Endothelial cell (in vitro differentiated cells): ENCODE data around the gene CHPT1. TPM values are rescaled to one million over a fixed set of nuclear protein-coding genes. Genes with fewer than 3 reads are reported as not detected.

Experiments used
- DNase-seq: peaks from one replicate; pipeline ENCODE4 v3.0.0; 2021; ENCODE audit warnings: low spot score
- H3K27ac Mint-ChIP-seq: one replicate; pipeline ENCODE4 v1.8.0; 2021; ENCODE audit warnings: mixed read lengths, inconsistent platforms; ENCODE audit not compliant: unreplicated experiment
- H3K27me3 Mint-ChIP-seq: one replicate; pipeline ENCODE4 v1.8.0; 2021; ENCODE audit warnings: mild to moderate bottlenecking, moderate library complexity, mixed read lengths, inconsistent platforms; ENCODE audit not compliant: unreplicated experiment
- H3K36me3 Mint-ChIP-seq: one replicate; pipeline ENCODE4 v1.8.0; 2021; ENCODE audit warnings: mild to moderate bottlenecking, low read depth, mixed read lengths, inconsistent platforms; ENCODE audit not compliant: unreplicated experiment
- H3K4me1 Mint-ChIP-seq: one replicate; pipeline ENCODE4 v1.8.0; 2021; ENCODE audit warnings: mild to moderate bottlenecking, mixed read lengths, inconsistent platforms; ENCODE audit not compliant: unreplicated experiment
- H3K4me3 Mint-ChIP-seq: one replicate; pipeline ENCODE4 v1.8.0; 2021; ENCODE audit warnings: mild to moderate bottlenecking, mixed read lengths, inconsistent platforms; ENCODE audit not compliant: unreplicated experiment
- H3K9me3 Mint-ChIP-seq: one replicate; pipeline ENCODE4 v1.8.0; 2021; ENCODE audit warnings: mixed read lengths, inconsistent platforms; ENCODE audit not compliant: unreplicated experiment
- CTCF ChIP-seq: fragments of 200-600 bp; sonication (generic); IDR thresholded peaks from one replicate; pipeline ENCODE4 v1.5.0; 2021; ENCODE audit warnings: antibody characterized with exemption; ENCODE audit not compliant: unreplicated experiment
- total RNA-seq: library from RNA; stranded (reverse); fragmentation: NEBNext Ultra II Directional; extraction: Animal tissue kit (Norgen Biotek cat#: 25700); gene quantifications from one replicate; pipeline ENCODE4 v1.2.1, GENCODE V29; 2021; ENCODE audit not compliant: unreplicated experiment

CHPT1 gene
- total RNA-seq, 1 donor from 2014 or later, result 6.2 TPM

GRCh38 chr12:101764051-101764792, 66.8 kb downstream of the CHPT1 start:
- Mint-ChIP-seq H3K4me3 (no peak overlapping the region), H3K27ac (no peak overlapping the region), H3K36me3 (no peaks in the 10 kb centered on the region), H3K9me3 (no peaks in the 10 kb centered on the region), H3K4me1 (peaks cover 6% of the 10 kb centered on the region), H3K27me3 (no peaks in the 10 kb centered on the region)
- DNase-seq, result no peak
- no peak for TF ChIP-seq CTCF

- no peaks in the 10 kb centered on the region for H3K9me3 Mint-ChIP-seq
- no peaks in the 10 kb centered on the region for H3K36me3 Mint-ChIP-seq
- no peak overlapping the region for H3K27ac Mint-ChIP-seq
- H3K4me1 Mint-ChIP-seq, result peaks cover 6% of the 10 kb centered on the region
- no peak overlapping the region for H3K4me3 Mint-ChIP-seq
- no peak for TF ChIP-seq CTCF
- no peaks in the 10 kb centered on the region for H3K27me3 Mint-ChIP-seq
- no peak for DNase-seq
These were observed 70.1 kb downstream of the CHPT1 start for GRCh38 chr12:101767537-101767936.

GRCh38 chr12:101768781-101769180, 71.3 kb downstream of the CHPT1 start:
- Mint-ChIP-seq H3K9me3 (no peaks in the 10 kb centered on the region), H3K4me3 (no peak overlapping the region), H3K36me3 (no peaks in the 10 kb centered on the region), H3K4me1 (peaks cover 6% of the 10 kb centered on the region), H3K27ac (no peak overlapping the region), H3K27me3 (no peaks in the 10 kb centered on the region)
- no peak for TF ChIP-seq CTCF
- DNase-seq, result no peak

GRCh38 chr12:101769865-101770264, 72.4 kb downstream of the CHPT1 start:
- H3K36me3 Mint-ChIP-seq, result no peaks in the 10 kb centered on the region
- peaks cover 6% of the 10 kb centered on the region for H3K4me1 Mint-ChIP-seq
- no peak overlapping the region for H3K27ac Mint-ChIP-seq
- H3K27me3 Mint-ChIP-seq, result no peaks in the 10 kb centered on the region
- TF ChIP-seq CTCF, result no peak
- no peak overlapping the region for H3K4me3 Mint-ChIP-seq
- no peak for DNase-seq
- H3K9me3 Mint-ChIP-seq, result no peaks in the 10 kb centered on the region

- Mint-ChIP-seq H3K27ac (no peak overlapping the region), H3K9me3 (no peaks in the 10 kb centered on the region), H3K4me3 (no peak overlapping the region), H3K4me1 (no peaks in the 10 kb centered on the region), H3K27me3 (no peaks in the 10 kb centered on the region), H3K36me3 (peaks cover 2% of the 10 kb centered on the region)
- DNase-seq, result no peak
- TF ChIP-seq CTCF, result no peak
These were observed 74.8 kb downstream of the CHPT1 start for GRCh38 chr12:101772012-101772775.
